ENCODE measurements around the gene KIN. TPM values are rescaled to one million over a fixed set of nuclear protein-coding genes. Genes with fewer than 3 reads are reported as not detected.

Gene KIN
- total RNA-seq, 6 experiments from 2014 or later, result 2.3 to 4.3 (median 3.4) TPM

DNA sequence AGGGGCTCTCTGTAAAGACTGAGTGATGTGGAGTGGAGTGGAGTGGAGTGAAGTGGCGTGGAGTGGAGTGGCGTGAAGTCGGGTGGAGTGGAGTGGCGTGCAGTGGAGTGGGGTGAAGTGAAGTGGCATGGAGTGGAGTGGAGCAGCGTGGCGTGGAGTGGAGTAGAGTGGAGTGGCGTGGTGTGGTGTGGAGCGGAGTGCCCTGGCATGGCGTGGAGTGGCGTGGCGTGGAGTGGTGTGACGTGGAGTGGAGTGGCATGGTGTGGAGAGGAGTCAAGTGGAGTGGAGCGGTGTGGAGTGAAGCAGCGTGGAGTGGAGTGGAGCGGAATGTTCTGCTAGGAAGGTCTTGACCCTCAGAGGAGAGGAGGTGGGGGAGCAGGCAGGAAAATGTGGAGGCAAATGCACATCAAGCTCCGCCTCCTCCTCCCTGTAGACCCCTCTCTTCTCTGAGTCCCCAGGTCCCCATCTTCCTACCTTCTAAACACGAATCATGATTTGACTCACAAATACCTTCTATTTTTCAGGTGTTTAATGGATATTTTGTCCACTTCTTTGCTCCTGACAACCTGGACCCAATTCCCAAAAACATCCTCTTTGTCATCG lies 64.8 kb downstream of the KIN start:
- ATAC-seq (peak in 2 of 4 donors; percentile 14 to 44), DNase-seq (no peak)
- H3K9me3 ChIP-seq, result no peaks in the 10 kb centered on the region
- intact Hi-C loops (cut with DNase I), result no loop called here
- H3K27me3 ChIP-seq, result no peaks in the 10 kb centered on the region
- H3K36me3 ChIP-seq, result peaks cover 0 to 90% (median 36%) of the 10 kb centered on the region in 4 donors
- TF ChIP-seq CTCF (IDR thresholded peaks at IDR 0.05) (no peak), POLR2A (IDR thresholded peaks at IDR 0.05) (no peak)
- no peaks in the 10 kb centered on the region for H3K4me1 ChIP-seq
- no peak overlapping the region for H3K4me3 ChIP-seq
- no peak overlapping the region for H3K27ac ChIP-seq
- WGBS (ENCODE audit: insufficient coverage, low coverage, low lambda C conversion rate, missing lambda C conversion rate), result 87% methylated on average over 14 of the region's 18 CpGs

DNA sequence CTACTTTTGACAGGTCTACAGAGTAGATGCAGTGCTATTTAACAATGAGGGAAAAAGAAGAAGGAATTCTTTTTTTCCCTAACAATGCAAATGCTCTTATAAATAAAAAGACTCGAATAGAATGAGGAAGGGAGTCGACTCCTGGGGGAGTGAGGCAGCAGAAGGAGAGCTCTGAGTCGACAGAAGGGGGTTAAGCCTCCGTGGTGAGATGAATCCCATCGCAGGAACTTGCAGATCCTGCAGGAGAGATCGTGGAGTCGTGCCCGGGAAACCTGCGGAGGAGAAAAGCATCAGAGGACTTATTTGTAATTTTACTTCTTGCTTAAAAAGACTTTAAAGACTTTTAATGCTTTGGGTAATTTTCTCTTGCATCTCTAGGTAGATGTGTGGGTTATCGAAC lies 67.3 kb downstream of the KIN start:
- TF ChIP-seq POLR2A (IDR thresholded peaks at IDR 0.05) (no peak), CTCF (IDR thresholded peaks at IDR 0.05) (no peak)
- 68% methylated on average over 9 of the region's 10 CpGs for WGBS (ENCODE audit: insufficient coverage, low coverage, low lambda C conversion rate, missing lambda C conversion rate)
- intact Hi-C loops (cut with DNase I), result no loop called here

GRCh38 chr10:7718685-7719084 lies 69.1 kb downstream of the KIN start:
- Histone ChIP-seq H3K4me3 (no peak overlapping the region), H3K4me1 (no peaks in the 10 kb centered on the region), H3K9me3 (no peaks in the 10 kb centered on the region), H3K27ac (no peak overlapping the region), H3K27me3 (no peaks in the 10 kb centered on the region), H3K36me3 (peaks cover 0 to 90% (median 46%) of the 10 kb centered on the region in 4 donors)
- DNase-seq, result no peak
- 78% methylated on average over 3 of the region's 4 CpGs for WGBS (ENCODE audit: insufficient coverage, low coverage, low lambda C conversion rate, missing lambda C conversion rate)
- intact Hi-C loops (cut with DNase I), result no loop called here
- TF ChIP-seq POLR2A (IDR thresholded peaks at IDR 0.05) (no peak), CTCF (IDR thresholded peaks at IDR 0.05) (no peak)
- ATAC-seq, result no peak

More for the DNA sequence above, 67.3 kb downstream of the KIN start:
- H3K4me1 ChIP-seq, result no peaks in the 10 kb centered on the region
- no peaks in the 10 kb centered on the region for H3K27me3 ChIP-seq
- ATAC-seq (no peak), DNase-seq (no peak)
- no peaks in the 10 kb centered on the region for H3K9me3 ChIP-seq
- H3K36me3 ChIP-seq, result peaks cover 0 to 88% (median 40%) of the 10 kb centered on the region in 4 donors
- H3K27ac ChIP-seq, result no peak overlapping the region
- no peak overlapping the region for H3K4me3 ChIP-seq

- DNase-seq (no peak), ATAC-seq (no peak)
- no peak overlapping the region for H3K27ac ChIP-seq
- 54% methylated on average over 4 of the region's 5 CpGs for WGBS (ENCODE audit: insufficient coverage, low coverage, low lambda C conversion rate, missing lambda C conversion rate)
- H3K27me3 ChIP-seq, result no peaks in the 10 kb centered on the region
- intact Hi-C loops (cut with DNase I), result no loop called here
- H3K36me3 ChIP-seq, result peaks cover 0 to 93% (median 47%) of the 10 kb centered on the region in 4 donors
- H3K4me1 ChIP-seq, result no peaks in the 10 kb centered on the region
- H3K9me3 ChIP-seq, result no peaks in the 10 kb centered on the region
- no peak overlapping the region for H3K4me3 ChIP-seq
- TF ChIP-seq CTCF (IDR thresholded peaks at IDR 0.05) (no peak), POLR2A (IDR thresholded peaks at IDR 0.05) (no peak)
Observed at GRCh38 chr10:7717767-7718166, 70.0 kb downstream of the KIN start.

Measured in right lobe of liver (tissue), 6 donors.